Stimulated activated CD8-positive, alpha-beta memory T cell treated with anti-CD3 and anti-CD28 coated beads, Interleukin-7, amount 100 ng/mL, for 24 hours (primary cell): ENCODE results near the gene CITED2.

ENCODE experiments used
- DNase-seq: peaks from one replicate; pipeline ENCODE4 v3.0.0-alpha.2; 2020; ENCODE audit warnings: low read depth

Gene CITED2

GRCh38 chr6:139330306-139330705, 44.1 kb downstream of the CITED2 start:
- DNase-seq: no peak

- DNase-seq: no peak
These were observed 45.2 kb downstream of the CITED2 start for GRCh38 chr6:139329224-139329623.

DNA sequence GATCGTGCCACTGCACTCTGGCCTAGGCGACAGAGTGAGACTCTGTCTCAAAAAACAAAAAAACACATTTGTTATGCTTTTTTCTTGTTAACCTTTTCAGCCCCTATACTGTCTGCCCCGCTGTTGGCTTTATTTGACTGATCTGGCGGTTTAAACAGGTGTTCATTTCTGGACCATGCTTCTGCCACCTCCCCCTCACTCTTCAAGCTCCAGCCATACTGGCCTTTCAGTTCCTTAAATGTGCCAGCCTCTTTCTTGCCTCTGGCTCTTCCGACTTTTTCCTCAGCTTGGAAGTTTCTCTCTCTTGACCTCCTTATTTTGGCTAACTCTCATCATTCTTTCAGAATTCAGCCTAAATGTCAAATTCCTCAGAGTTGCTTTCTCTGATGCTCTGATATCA, 47.4 kb downstream of the CITED2 start:
- DNase-seq: no peak

- no peak for DNase-seq
These were observed 48.8 kb downstream of the CITED2 start for GRCh38 chr6:139325686-139326085.

GRCh38 chr6:139325125-139325524, 49.3 kb downstream of the CITED2 start:
- DNase-seq: no peak

GRCh38 chr6:139324301-139324555, 50.2 kb downstream of the CITED2 start:
- no peak for DNase-seq

- peak; percentile 63 for DNase-seq
These were observed 50.7 kb downstream of the CITED2 start for GRCh38 chr6:139323511-139324300.
